ENCODE measurements around the gene VMO1. TPM values are rescaled to one million over a fixed set of nuclear protein-coding genes. Genes with fewer than 3 reads are reported as not detected.

The VMO1 gene
- polyA plus RNA-seq, 1 donor (not counting 4 experiments of a cell fraction or from before 2014, with no cell fraction given) = 0.14 TPM

- Histone ChIP-seq H3K27me3 (ENCODE audit: control insufficient read depth, extremely low read depth, insufficient read depth, low read length) (no peaks in the 10 kb centered on the region), H3K4me1 (ENCODE audit: control insufficient read depth, extremely low read depth, insufficient read depth, low read length) (peaks cover 15% of the 10 kb centered on the region), H3K36me3 (ENCODE audit: control insufficient read depth in 2 of 2, extremely low read depth in 1 of 2, insufficient read depth in 2 of 2, low read length in 2 of 2) (peaks cover 22 to 24% of the 10 kb centered on the region in 2 experiments), H3K9ac (ENCODE audit: control insufficient read depth, extremely low read depth, insufficient read depth, low read length) (no peak overlapping the region), H3K9me1 (ENCODE audit: control insufficient read depth, extremely low read depth, insufficient read depth, low read length) (no peaks in the 10 kb centered on the region), H3K4me3 (ENCODE audit: control insufficient read depth in 2 of 3, extremely low read depth in 1 of 3, insufficient read depth in 2 of 3, low read depth in 1 of 3, low read length in 3 of 3) (no peak overlapping the region), H2AFZ (ENCODE audit: control insufficient read depth, low read length) (no peak overlapping the region), H3K9me3 (ENCODE audit: control insufficient read depth, low read depth, low read length) (no peaks in the 10 kb centered on the region), H4K20me1 (ENCODE audit: control insufficient read depth, extremely low read depth, insufficient read depth, low read length) (no peaks in the 10 kb centered on the region), H3K79me2 (ENCODE audit: control insufficient read depth, insufficient read depth, low read length) (peaks cover 4% of the 10 kb centered on the region), H3K27ac (ENCODE audit: control insufficient read depth, insufficient read depth, low read length) (no peak overlapping the region), H3K4me2 (ENCODE audit: control insufficient read depth, extremely low read depth, insufficient read depth, low read depth, low read length) (no peak overlapping the region)
- dilution Hi-C loops (cut with MboI; ENCODE audit: extremely low pct_ligation_motif_present, low sequenced_read_pairs) = no loop called here
- TF ChIP-seq EZH2 (IDR thresholded peaks at IDR 0.05; ENCODE audit: low read length) (no peak), CTCF (optimal IDR thresholded peaks at IDR 0.05 in 1 of 3, IDR thresholded peaks at IDR 0.05 in 1 of 3, conservative IDR thresholded peaks at IDR 0.05 in 1 of 3; ENCODE audit: extremely low read depth in 1 of 3, insufficient read depth in 2 of 3, low read length in 3 of 3) (no peak)
- DNase-seq (ENCODE audit: low read depth, low spot score) (no peak), FAIRE-seq (no peak)
These were observed 24.6 kb upstream of the VMO1 start for GRCh38 chr17:4810696-4811290.

GRCh38 chr17:4808378-4808767, 22.2 kb upstream of the VMO1 start:
- Histone ChIP-seq H3K27ac (ENCODE audit: control insufficient read depth, insufficient read depth, low read length) (no peak overlapping the region), H3K4me3 (ENCODE audit: control insufficient read depth in 2 of 3, extremely low read depth in 1 of 3, insufficient read depth in 2 of 3, low read depth in 1 of 3, low read length in 3 of 3) (peak overlapping the region in 2 of 3 experiments; percentile 64 to 72), H3K9ac (ENCODE audit: control insufficient read depth, extremely low read depth, insufficient read depth, low read length) (no peak overlapping the region), H3K4me2 (ENCODE audit: control insufficient read depth, extremely low read depth, insufficient read depth, low read depth, low read length) (peak overlapping the region; percentile 86), H3K79me2 (ENCODE audit: control insufficient read depth, insufficient read depth, low read length) (peaks cover 4% of the 10 kb centered on the region), H4K20me1 (ENCODE audit: control insufficient read depth, extremely low read depth, insufficient read depth, low read length) (no peaks in the 10 kb centered on the region), H3K4me1 (ENCODE audit: control insufficient read depth, extremely low read depth, insufficient read depth, low read length) (peaks cover 15% of the 10 kb centered on the region), H3K36me3 (ENCODE audit: control insufficient read depth in 2 of 2, extremely low read depth in 1 of 2, insufficient read depth in 2 of 2, low read length in 2 of 2) (peaks cover 15 to 16% of the 10 kb centered on the region in 2 experiments), H3K27me3 (ENCODE audit: control insufficient read depth, extremely low read depth, insufficient read depth, low read length) (no peaks in the 10 kb centered on the region), H3K9me3 (ENCODE audit: control insufficient read depth, low read depth, low read length) (no peaks in the 10 kb centered on the region), H2AFZ (ENCODE audit: control insufficient read depth, low read length) (no peak overlapping the region), H3K9me1 (ENCODE audit: control insufficient read depth, extremely low read depth, insufficient read depth, low read length) (no peaks in the 10 kb centered on the region)
- peak in 1 of 3 experiments; percentile 54 for TF ChIP-seq CTCF (optimal IDR thresholded peaks at IDR 0.05 in 1 of 3, IDR thresholded peaks at IDR 0.05 in 1 of 3, conservative IDR thresholded peaks at IDR 0.05 in 1 of 3; ENCODE audit: extremely low read depth in 1 of 3, insufficient read depth in 2 of 3, low read length in 3 of 3)
- no peak for TF ChIP-seq EZH2 (IDR thresholded peaks at IDR 0.05; ENCODE audit: low read length)
- dilution Hi-C loops (cut with MboI; ENCODE audit: extremely low pct_ligation_motif_present, low sequenced_read_pairs) = no loop called here
- DNase-seq (ENCODE audit: low read depth, low spot score) (no peak), FAIRE-seq (no peak)

Data from keratinocyte (primary cell).